Measurements from ENCODE around the gene FSTL3. TPM values are rescaled to one million over a fixed set of nuclear protein-coding genes. Genes with fewer than 3 reads are reported as not detected.
A peak's percentile ranks its signal among the peaks of the same experiment; 100 is the strongest.

FSTL3 gene
- total RNA-seq, 4 donors from 2014 or later: 115 to 226 (median 217) TPM

- intact Hi-C loops (cut with DNase I): no loop called here
- 17% methylated on average over 27 of the region's 50 CpGs for WGBS
- peaks cover 22 to 37% (median 29%) of the 10 kb centered on the region in 4 donors for H3K4me1 ChIP-seq
- H3K4me3 ChIP-seq: peak overlapping the region; percentile 32 to 48 (median 34)
- no peaks in the 10 kb centered on the region for H3K36me3 ChIP-seq
- H3K27me3 ChIP-seq: peaks cover 0 to 36% (median 2%) of the 10 kb centered on the region in 4 donors
- peaks cover 0 to 3% (median 0%) of the 10 kb centered on the region in 4 donors for H3K9me3 ChIP-seq
- no peak for DNase-seq (ENCODE audit: extremely low spot score)
- peak overlapping the region in 2 of 4 donors; percentile 7 to 48 for H3K27ac ChIP-seq (replicated peaks in 1 of 4)
- peak in 1 of 2 donors; percentile 50 for TF ChIP-seq POLR2AphosphoS5 (IDR thresholded peaks at IDR 0.05)
- no peak for TF ChIP-seq CTCF (IDR thresholded peaks at IDR 0.05)
Observed at GRCh38 chr19:703651-704446, 27.7 kb downstream of the FSTL3 start.

GRCh38 chr19:704447-704741 lies 28.2 kb downstream of the FSTL3 start:
- WGBS: 41% methylated on average over 14 of the region's 14 CpGs
- intact Hi-C loops (cut with DNase I): no loop called here
- peaks cover 0 to 40% (median 2%) of the 10 kb centered on the region in 4 donors for H3K27me3 ChIP-seq
- H3K4me3 ChIP-seq: peak overlapping the region in 3 of 4 donors; percentile 10 to 42 (median 34)
- DNase-seq (ENCODE audit: extremely low spot score): no peak
- no peak overlapping the region for H3K27ac ChIP-seq (replicated peaks in 1 of 4)
- H3K4me1 ChIP-seq: peaks cover 22 to 42% (median 32%) of the 10 kb centered on the region in 4 donors
- TF ChIP-seq POLR2AphosphoS5 (IDR thresholded peaks at IDR 0.05): no peak
- TF ChIP-seq EP300 (IDR thresholded peaks at IDR 0.05): no peak
- TF ChIP-seq POLR2A (IDR thresholded peaks at IDR 0.05; ENCODE audit: low read depth): no peak
- TF ChIP-seq CTCF (IDR thresholded peaks at IDR 0.05): no peak
- peaks cover 0 to 3% (median 0%) of the 10 kb centered on the region in 4 donors for H3K9me3 ChIP-seq
- no peaks in the 10 kb centered on the region for H3K36me3 ChIP-seq

- no peaks in the 10 kb centered on the region for H3K36me3 ChIP-seq
- TF ChIP-seq POLR2AphosphoS5 (IDR thresholded peaks at IDR 0.05) (no peak), CTCF (IDR thresholded peaks at IDR 0.05) (peak in 2 of 3 experiments; percentile 34 to 45), POLR2A (IDR thresholded peaks at IDR 0.05; ENCODE audit: low read depth) (no peak), EP300 (IDR thresholded peaks at IDR 0.05) (no peak)
- peaks cover 0 to 23% (median 2%) of the 10 kb centered on the region in 4 donors for H3K27me3 ChIP-seq
- intact Hi-C loops (cut with DNase I): loop anchor here (2.0 kb wide), 1 partner anchor 24 kb away; no protein-coding TSS in a partner anchor
- 30% methylated on average over 10 of the region's 93 CpGs for WGBS
- peaks cover 27 to 55% (median 46%) of the 10 kb centered on the region in 4 donors for H3K4me1 ChIP-seq
- no peak for DNase-seq (ENCODE audit: extremely low spot score)
- H3K4me3 ChIP-seq: peak within 1 kb of the TSS; percentile 76 to 95 (median 84)
- H3K9me3 ChIP-seq: peaks cover 0 to 3% (median 0%) of the 10 kb centered on the region in 4 donors
- peak within 1 kb of the TSS; percentile 81 to 86 (median 84) for H3K27ac ChIP-seq (replicated peaks in 1 of 4)
Observed at GRCh38 chr19:708154-709143, 32.3 kb downstream of the FSTL3 start, which contains the start of gene PALM. Gene PALM (plus strand): TSS chr19:708935. CDS start chr19:709147, 212 bp downstream.

- H3K27me3 ChIP-seq: peaks cover 0 to 14% (median 0%) of the 10 kb centered on the region in 4 donors
- WGBS: 1% methylated on average over 23 of the region's 78 CpGs
- peak overlapping the region; percentile 81 to 86 (median 84) for H3K27ac ChIP-seq (replicated peaks in 1 of 4)
- H3K36me3 ChIP-seq: no peaks in the 10 kb centered on the region
- TF ChIP-seq POLR2A (IDR thresholded peaks at IDR 0.05; ENCODE audit: low read depth): no peak
- TF ChIP-seq CTCF (IDR thresholded peaks at IDR 0.05): no peak
- TF ChIP-seq EP300 (IDR thresholded peaks at IDR 0.05): no peak
- no peak for TF ChIP-seq POLR2AphosphoS5 (IDR thresholded peaks at IDR 0.05)
- DNase-seq (ENCODE audit: extremely low spot score): no peak
- peaks cover 0 to 3% (median 0%) of the 10 kb centered on the region in 4 donors for H3K9me3 ChIP-seq
- H3K4me3 ChIP-seq: peak overlapping the region; percentile 76 to 95 (median 84)
- intact Hi-C loops (cut with DNase I): loop anchor here (2.0 kb wide), 1 partner anchor 23 kb away; no protein-coding TSS in a partner anchor
- peaks cover 23 to 46% (median 37%) of the 10 kb centered on the region in 4 donors for H3K4me1 ChIP-seq
Observed at GRCh38 chr19:709196-709964, 33.2 kb downstream of the FSTL3 start.

Data from esophagus muscularis mucosa (tissue), 4 donors.